Thoracic aorta (tissue), 2 donors: ENCODE results near the gene MDFI. TPM values are rescaled to one million over a fixed set of nuclear protein-coding genes. Genes with fewer than 3 reads are reported as not detected.

Source experiments
- ATAC-seq: fragments of 150-250 bp; one replicate; pipeline ENCODE4 v1.8.0; 2017; ENCODE audit warnings: low read depth; ENCODE audit not compliant: insufficient number of reproducible peaks, low FRiP score
- DNase-seq: peaks from one replicate; pipeline ENCODE4 v3.0.0-alpha.2; 2020; ENCODE audit warnings: low spot score
- H3K27ac ChIP-seq, 2 donors: fragments of 200-600 bp; sonication (generic); 1 replicate in 1 of 2; 2 replicates in 1 of 2; pipeline ENCODE4 v1.5.1; 2016; ENCODE audit warnings: mild to moderate bottlenecking in 2 of 2, moderate library complexity in 2 of 2
- H3K27me3 ChIP-seq: fragments of 200-600 bp; sonication (generic); replicated peaks from 2 replicates; pipeline ENCODE4 v1.6.0; 2016; ENCODE audit warnings: mild to moderate bottlenecking; ENCODE audit not compliant: insufficient read depth
- H3K36me3 ChIP-seq: fragments of 200-600 bp; sonication (generic); one replicate; pipeline ENCODE4 v1.5.1; 2016
- H3K4me1 ChIP-seq, 2 donors: fragments of 200-600 bp; sonication (generic); 1 replicate in 1 of 2; 2 replicates in 1 of 2; pipeline versions ENCODE4 v1.5.1 to v1.6.0; 2016; ENCODE audit warnings: low read depth in 2 of 2, mild to moderate bottlenecking in 1 of 2; ENCODE audit not compliant: control insufficient read depth in 1 of 2
- H3K4me3 ChIP-seq: fragments of 200-600 bp; sonication (generic); 2 replicates; pipeline ENCODE4 v1.5.1; 2016; ENCODE audit warnings: mild to moderate bottlenecking
- H3K9me3 ChIP-seq: fragments of 200-600 bp; sonication (generic); 2 replicates; pipeline ENCODE4 v1.5.1; 2016
- total RNA-seq, 2 donors: library from RNA; depleted of rRNA; stranded (reverse); fragments of >200 nt; gene quantifications; one replicate each; pipeline versions ENCODE4 v1.1.0 to v1.2.3, GENCODE V29; 2016
- TF ChIP-seq, protein P1 (sequence below): fragments of 200-600 bp; sonication (generic); IDR thresholded peaks from one replicate; pipeline ENCODE4 v1.5.1; 2019; ENCODE audit warnings: antibody characterized with exemption

The MDFI gene
- total RNA-seq, 2 donors from 2014 or later, result 5.1 to 10.3 TPM

DNA sequence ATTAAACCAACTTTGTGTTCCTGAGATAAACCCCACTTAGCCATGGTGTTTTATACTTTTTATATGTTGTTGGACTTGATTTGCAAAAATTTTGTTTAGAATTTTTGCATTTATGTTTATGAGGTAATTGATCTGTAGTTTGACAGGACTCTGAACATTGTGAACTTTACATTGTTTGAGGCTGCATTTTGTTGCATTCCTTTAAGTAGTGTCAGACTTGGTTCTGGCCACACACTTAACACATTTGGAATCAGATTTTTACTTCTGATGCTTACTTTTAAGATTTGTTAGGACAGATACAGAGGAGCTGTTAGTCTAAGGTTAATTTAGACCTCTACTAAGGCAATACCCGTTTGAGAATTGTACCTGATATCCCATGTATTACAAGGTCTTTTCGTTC lies 16.5 kb upstream of the MDFI start:
- H3K4me3 ChIP-seq, result no peak overlapping the region
- no peaks in the 10 kb centered on the region for H3K27me3 ChIP-seq
- TF ChIP-seq, protein P1, sequence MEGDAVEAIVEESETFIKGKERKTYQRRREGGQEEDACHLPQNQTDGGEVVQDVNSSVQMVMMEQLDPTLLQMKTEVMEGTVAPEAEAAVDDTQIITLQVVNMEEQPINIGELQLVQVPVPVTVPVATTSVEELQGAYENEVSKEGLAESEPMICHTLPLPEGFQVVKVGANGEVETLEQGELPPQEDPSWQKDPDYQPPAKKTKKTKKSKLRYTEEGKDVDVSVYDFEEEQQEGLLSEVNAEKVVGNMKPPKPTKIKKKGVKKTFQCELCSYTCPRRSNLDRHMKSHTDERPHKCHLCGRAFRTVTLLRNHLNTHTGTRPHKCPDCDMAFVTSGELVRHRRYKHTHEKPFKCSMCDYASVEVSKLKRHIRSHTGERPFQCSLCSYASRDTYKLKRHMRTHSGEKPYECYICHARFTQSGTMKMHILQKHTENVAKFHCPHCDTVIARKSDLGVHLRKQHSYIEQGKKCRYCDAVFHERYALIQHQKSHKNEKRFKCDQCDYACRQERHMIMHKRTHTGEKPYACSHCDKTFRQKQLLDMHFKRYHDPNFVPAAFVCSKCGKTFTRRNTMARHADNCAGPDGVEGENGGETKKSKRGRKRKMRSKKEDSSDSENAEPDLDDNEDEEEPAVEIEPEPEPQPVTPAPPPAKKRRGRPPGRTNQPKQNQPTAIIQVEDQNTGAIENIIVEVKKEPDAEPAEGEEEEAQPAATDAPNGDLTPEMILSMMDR, result no peak
- no peaks in the 10 kb centered on the region for H3K36me3 ChIP-seq
- peaks cover 5% of the 10 kb centered on the region for H3K9me3 ChIP-seq
- no peaks in the 10 kb centered on the region for H3K4me1 ChIP-seq
- DNase-seq (no peak), ATAC-seq (no peak)
- no peak overlapping the region for H3K27ac ChIP-seq

DNA sequence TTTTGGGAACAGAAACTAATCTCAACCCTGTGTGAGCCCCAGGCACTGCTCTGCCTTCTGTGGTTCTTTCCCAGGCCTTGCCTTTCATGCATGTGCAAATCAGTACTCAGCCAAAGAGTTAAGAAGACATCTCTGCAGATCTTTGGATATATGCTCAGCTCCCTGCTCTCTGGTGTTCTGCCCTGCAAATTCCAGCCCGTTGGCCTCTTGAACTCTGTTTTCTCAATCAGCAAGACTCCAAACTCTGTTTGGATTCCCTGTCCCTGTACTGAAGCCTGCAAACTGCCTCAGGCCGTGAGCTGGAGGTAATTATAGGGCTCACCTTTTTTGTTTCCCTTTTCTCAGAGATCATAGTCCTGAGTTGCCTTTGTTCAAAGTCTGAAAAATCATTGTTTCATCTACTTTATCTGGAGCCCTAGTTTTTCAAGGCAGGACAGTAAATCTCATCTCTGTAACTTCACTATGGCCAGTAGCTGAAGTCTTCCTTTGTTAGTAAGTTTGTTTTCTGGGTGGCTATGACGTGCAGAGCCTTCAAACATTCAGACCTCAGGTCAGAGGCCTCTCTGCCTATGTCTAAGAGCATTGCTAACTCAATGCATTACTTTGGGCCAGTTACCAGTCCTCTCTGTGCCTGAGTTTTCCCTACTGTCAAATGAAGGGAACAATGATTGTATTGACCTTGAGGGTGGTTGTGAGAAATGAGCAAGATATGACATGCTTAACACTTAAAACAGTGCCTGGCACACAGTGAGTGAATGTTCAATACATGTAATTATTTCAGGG lies 15.9 kb upstream of the MDFI start:
- no peak overlapping the region for H3K27ac ChIP-seq
- TF ChIP-seq, protein P1, result no peak
- H3K9me3 ChIP-seq, result peaks cover 5% of the 10 kb centered on the region
- no peaks in the 10 kb centered on the region for H3K27me3 ChIP-seq
- ATAC-seq (no peak), DNase-seq (no peak)
- H3K36me3 ChIP-seq, result no peaks in the 10 kb centered on the region
- H3K4me3 ChIP-seq, result no peak overlapping the region
- no peaks in the 10 kb centered on the region for H3K4me1 ChIP-seq

DNA sequence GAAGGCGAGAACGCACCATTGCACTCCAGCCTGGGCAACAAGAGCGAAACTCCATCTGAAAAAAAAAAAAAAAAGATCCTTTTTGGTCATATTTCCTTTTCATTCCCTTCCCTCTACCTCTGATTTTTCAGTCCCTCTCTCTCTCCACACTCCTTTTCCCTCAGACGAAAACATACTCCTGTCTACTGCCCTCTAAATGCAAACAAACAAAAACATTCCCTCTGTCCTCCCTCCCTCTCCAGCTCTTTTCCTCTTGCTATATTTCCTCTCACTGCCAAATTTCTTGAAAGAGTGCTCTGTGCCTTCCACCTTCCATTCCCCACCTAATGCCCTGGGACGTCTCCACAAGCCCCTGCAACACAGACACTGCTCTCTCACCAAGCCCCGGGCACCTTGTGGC lies 14.9 kb upstream of the MDFI start:
- ATAC-seq (no peak), DNase-seq (no peak)
- TF ChIP-seq, protein P1, result no peak
- Histone ChIP-seq H3K9me3 (peaks cover 5% of the 10 kb centered on the region), H3K4me1 (no peaks in the 10 kb centered on the region), H3K36me3 (no peaks in the 10 kb centered on the region), H3K4me3 (no peak overlapping the region), H3K27me3 (no peaks in the 10 kb centered on the region), H3K27ac (no peak overlapping the region)

DNA sequence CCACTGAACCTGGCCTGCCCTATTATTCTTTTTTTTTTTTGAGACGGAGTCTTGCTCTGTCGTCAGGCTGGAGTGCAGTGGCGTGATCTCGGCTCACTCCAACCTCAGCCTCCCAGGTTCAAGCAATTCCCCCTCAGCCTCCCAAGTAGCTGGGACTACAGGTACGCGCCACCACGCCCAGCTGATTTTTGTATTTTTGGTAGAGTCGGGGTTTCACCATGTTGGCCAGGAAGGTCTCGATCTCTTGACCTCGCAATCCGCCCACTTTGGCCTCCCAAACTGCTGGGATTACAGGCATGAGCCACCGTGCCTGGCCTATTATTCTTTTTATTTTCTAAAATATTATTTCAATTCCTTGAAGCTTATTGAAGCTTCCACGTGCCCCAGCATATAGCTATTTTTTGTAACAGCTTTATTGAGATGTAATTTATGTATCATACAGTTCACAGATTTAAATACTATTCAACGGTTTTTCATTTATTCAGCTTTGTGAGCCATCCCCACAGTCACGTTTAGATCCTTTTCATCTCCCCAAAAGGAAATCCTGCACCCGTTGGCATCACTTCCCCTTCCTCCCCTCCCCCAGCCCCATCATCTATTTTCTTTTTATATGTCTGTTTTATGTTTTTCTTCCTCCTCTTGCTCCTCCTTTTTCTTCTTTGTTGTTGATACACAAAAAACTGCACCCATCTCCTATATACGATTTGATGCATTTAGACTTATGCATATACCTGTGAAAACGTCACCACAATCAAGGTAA lies 13.5 kb upstream of the MDFI start:
- TF ChIP-seq, protein P1, result no peak
- Histone ChIP-seq H3K4me3 (no peak overlapping the region), H3K27ac (no peak overlapping the region), H3K9me3 (peaks cover 5% of the 10 kb centered on the region), H3K36me3 (no peaks in the 10 kb centered on the region), H3K27me3 (no peaks in the 10 kb centered on the region), H3K4me1 (no peaks in the 10 kb centered on the region)
- no peak for DNase-seq
- no peak for ATAC-seq

DNA sequence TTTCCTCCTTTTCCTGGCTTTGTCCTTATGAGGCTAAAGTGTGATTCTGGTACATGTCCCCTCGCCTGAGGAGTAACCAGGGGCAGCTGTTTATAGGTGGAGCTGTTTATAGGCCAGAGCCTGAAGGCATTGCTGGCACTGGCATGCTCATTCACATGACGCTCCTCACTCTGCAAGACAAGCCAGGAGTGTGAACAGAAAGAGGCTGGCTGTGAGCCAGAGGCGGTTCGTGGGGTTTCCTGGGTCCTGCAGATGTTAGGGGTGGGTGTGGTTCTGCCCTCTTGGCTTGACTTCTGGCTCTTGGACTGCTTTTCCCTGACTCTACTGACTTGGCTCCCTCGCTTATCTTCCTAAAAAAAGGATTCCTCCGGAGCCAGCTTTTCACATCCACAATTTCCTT lies 12.8 kb upstream of the MDFI start:
- Histone ChIP-seq H3K9me3 (peaks cover 5% of the 10 kb centered on the region), H3K36me3 (no peaks in the 10 kb centered on the region), H3K4me1 (no peaks in the 10 kb centered on the region), H3K27ac (no peak overlapping the region), H3K4me3 (no peak overlapping the region), H3K27me3 (no peaks in the 10 kb centered on the region)
- TF ChIP-seq, protein P1, result no peak
- DNase-seq (no peak), ATAC-seq (no peak)
